HG03442 (cell line): Measurements from ENCODE around the gene CXCL16.
"Not testable (repeated sequence)": the region's sequence is repeated elsewhere in the genome, so short reads cannot be mapped to it uniquely, and the experiment has no call there.

Experiments
- ATAC-seq: cut with Tn5 transposase; IDR thresholded peaks from one replicate; pipeline ENCODE4 v1.9.1; 2021; ENCODE audit warnings: mild to moderate bottlenecking, moderate library complexity; ENCODE audit not compliant: unreplicated experiment

Gene CXCL16

GRCh38 chr17:4722678-4723240 lies 17.0 kb downstream of the CXCL16 start:
- no peak for ATAC-seq

GRCh38 chr17:4721203-4722135 lies 18.3 kb downstream of the CXCL16 start:
- ATAC-seq, result no peak

GRCh38 chr17:4720787-4721186 lies 18.9 kb downstream of the CXCL16 start:
- ATAC-seq, result no peak

GRCh38 chr17:4719684-4720221 lies 20.0 kb downstream of the CXCL16 start:
- no peak for ATAC-seq

- ATAC-seq, result no peak
Observed at GRCh38 chr17:4719146-4719545, 20.6 kb downstream of the CXCL16 start.

- ATAC-seq, result no peak
Observed at GRCh38 chr17:4718276-4718675, 21.5 kb downstream of the CXCL16 start.

- ATAC-seq, result no peak
Observed at GRCh38 chr17:4717791-4718190, 21.9 kb downstream of the CXCL16 start.

- no peak for ATAC-seq
Observed at GRCh38 chr17:4716081-4716480, 23.6 kb downstream of the CXCL16 start.

GRCh38 chr17:4715063-4715744 lies 24.5 kb downstream of the CXCL16 start:
- ATAC-seq, result no peak

- ATAC-seq, result not testable (repeated sequence)
Observed at GRCh38 chr17:4714340-4715062, 25.2 kb downstream of the CXCL16 start.

GRCh38 chr17:4712526-4712925 lies 27.2 kb downstream of the CXCL16 start:
- ATAC-seq, result no peak

GRCh38 chr17:4711661-4712181 lies 28.0 kb downstream of the CXCL16 start:
- no peak for ATAC-seq

- ATAC-seq, result peak; percentile 5
Observed at GRCh38 chr17:4710693-4711634, 28.8 kb downstream of the CXCL16 start.

- ATAC-seq, result peak; percentile 82
Observed at GRCh38 chr17:4709794-4710692, 29.7 kb downstream of the CXCL16 start, which contains the start of gene ARRB2. Gene ARRB2 (plus strand): TSS chr17:4710632. CDS start chr17:4710722, 90 bp downstream.

- no peak for ATAC-seq
Observed at GRCh38 chr17:4708436-4708835, 31.3 kb downstream of the CXCL16 start.

- ATAC-seq, result no peak
Observed at GRCh38 chr17:4706121-4706520, 33.6 kb downstream of the CXCL16 start.

- no peak for ATAC-seq
Observed at GRCh38 chr17:4704991-4705390, 34.7 kb downstream of the CXCL16 start.

- ATAC-seq, result not testable (repeated sequence)
Observed at GRCh38 chr17:4704574-4704907, 35.2 kb downstream of the CXCL16 start.

- no peak for ATAC-seq
Observed at GRCh38 chr17:4703330-4703691, 36.4 kb downstream of the CXCL16 start.
